ENCODE results near the gene TENM4. TPM values are rescaled to one million over a fixed set of nuclear protein-coding genes. Genes with fewer than 3 reads are reported as not detected.

The TENM4 gene
- polyA plus RNA-seq, 1 donor from 2014 or later = 16.8 TPM

GRCh38 chr11:78990261-78990660, 450.6 kb downstream of the TENM4 start:
- Histone ChIP-seq H3F3A (ENCODE audit: insufficient read depth, low read length, poor library complexity, severe bottlenecking) (no peaks in the 10 kb centered on the region), H3K9me2 (ENCODE audit: insufficient read depth, low read length) (no peaks in the 10 kb centered on the region), H3K27ac (ENCODE audit: low read length) (no peak overlapping the region), H3K79me2 (replicated peaks; ENCODE audit: insufficient read depth, low read length) (no peaks in the 10 kb centered on the region), H4K20me1 (ENCODE audit: insufficient read depth) (no peaks in the 10 kb centered on the region), H3K4me3 (ENCODE audit: low read length) (no peak overlapping the region), H3K36me3 (ENCODE audit: insufficient read depth, low read length) (no peaks in the 10 kb centered on the region), H2AFZ (ENCODE audit: low read depth, low read length) (no peak overlapping the region), H3K9me3 (ENCODE audit: low read length) (no peaks in the 10 kb centered on the region), H3K27me3 (ENCODE audit: insufficient read depth, low read depth, low read length) (peaks cover 5% of the 10 kb centered on the region), H3K4me2 (ENCODE audit: low read length) (no peak overlapping the region), H3K9ac (ENCODE audit: low read length) (no peak overlapping the region)
- TF ChIP-seq MXI1 (conservative IDR thresholded peaks at IDR 0.05; ENCODE audit: poor library complexity, severe bottlenecking) (no peak), EZH2 (IDR thresholded peaks at IDR 0.05; ENCODE audit: borderline replicate concordance, insufficient read depth, low read length, poor library complexity, severe bottlenecking) (no peak), TAF1 (IDR thresholded peaks at IDR 0.05; ENCODE audit: low read depth) (no peak), RAD21 (conservative IDR thresholded peaks at IDR 0.05) (no peak)

DNA sequence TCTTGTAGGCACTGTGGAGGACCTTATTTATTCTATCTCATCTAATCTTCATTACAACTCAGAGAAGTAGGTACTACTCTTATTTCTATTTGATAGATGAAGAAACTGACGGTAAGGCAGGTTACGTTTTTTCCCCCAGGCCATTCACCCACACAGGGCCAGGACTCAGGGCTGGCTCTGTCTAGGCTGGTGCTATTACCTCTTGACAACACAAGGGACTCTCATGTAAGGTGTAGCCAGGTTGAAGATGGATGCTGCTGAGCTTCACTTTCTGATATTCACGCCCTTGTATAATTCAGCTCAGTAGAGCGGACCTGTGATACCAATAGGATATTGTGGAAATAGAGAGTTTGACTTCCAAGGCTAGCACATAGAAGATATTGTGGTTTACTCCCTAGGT, 453.1 kb downstream of the TENM4 start:
- Histone ChIP-seq H3K9me2 (ENCODE audit: insufficient read depth, low read length) (no peaks in the 10 kb centered on the region), H2AFZ (ENCODE audit: low read depth, low read length) (no peak overlapping the region), H3K4me3 (ENCODE audit: low read length) (no peak overlapping the region)

DNA sequence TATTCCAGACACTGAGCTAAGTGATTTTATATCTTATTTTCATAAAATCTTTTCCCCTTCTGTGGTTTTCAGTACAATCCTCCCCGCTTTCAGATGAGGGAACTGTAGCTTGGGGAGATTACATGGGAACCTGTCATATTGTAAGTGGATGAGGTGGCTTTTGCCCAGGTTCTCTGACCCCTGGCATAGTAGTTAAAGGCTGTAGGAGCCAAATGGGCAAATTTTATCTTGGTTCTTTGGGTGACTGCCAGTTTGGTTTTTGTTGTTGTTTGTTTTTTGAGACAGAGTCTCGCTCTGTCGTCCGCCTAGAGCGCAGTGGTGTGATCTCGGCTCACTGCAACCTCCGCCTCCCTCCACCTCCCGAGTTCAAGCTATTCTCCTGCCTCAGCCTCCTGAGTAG, 454.5 kb downstream of the TENM4 start:
- no peaks in the 10 kb centered on the region for H3K9me3 ChIP-seq (ENCODE audit: low read length)
- H3K4me3 ChIP-seq (ENCODE audit: low read length) = no peak overlapping the region
- H3K27ac ChIP-seq (ENCODE audit: low read length) = no peak overlapping the region
- no peaks in the 10 kb centered on the region for H3F3A ChIP-seq (ENCODE audit: insufficient read depth, low read length, poor library complexity, severe bottlenecking)
- TF ChIP-seq TAF1 (IDR thresholded peaks at IDR 0.05; ENCODE audit: low read depth) (no peak), MXI1 (conservative IDR thresholded peaks at IDR 0.05; ENCODE audit: poor library complexity, severe bottlenecking) (no peak), RAD21 (conservative IDR thresholded peaks at IDR 0.05) (no peak), SMC3 (conservative IDR thresholded peaks at IDR 0.05; ENCODE audit: poor library complexity) (no peak), EP300 (conservative IDR thresholded peaks at IDR 0.05; ENCODE audit: poor library complexity, severe bottlenecking) (no peak), POLR2AphosphoS5 (IDR thresholded peaks at IDR 0.05) (no peak), EZH2 (IDR thresholded peaks at IDR 0.05; ENCODE audit: borderline replicate concordance, insufficient read depth, low read length, poor library complexity, severe bottlenecking) (no peak)
- TF ChIP-seq, protein P1, sequence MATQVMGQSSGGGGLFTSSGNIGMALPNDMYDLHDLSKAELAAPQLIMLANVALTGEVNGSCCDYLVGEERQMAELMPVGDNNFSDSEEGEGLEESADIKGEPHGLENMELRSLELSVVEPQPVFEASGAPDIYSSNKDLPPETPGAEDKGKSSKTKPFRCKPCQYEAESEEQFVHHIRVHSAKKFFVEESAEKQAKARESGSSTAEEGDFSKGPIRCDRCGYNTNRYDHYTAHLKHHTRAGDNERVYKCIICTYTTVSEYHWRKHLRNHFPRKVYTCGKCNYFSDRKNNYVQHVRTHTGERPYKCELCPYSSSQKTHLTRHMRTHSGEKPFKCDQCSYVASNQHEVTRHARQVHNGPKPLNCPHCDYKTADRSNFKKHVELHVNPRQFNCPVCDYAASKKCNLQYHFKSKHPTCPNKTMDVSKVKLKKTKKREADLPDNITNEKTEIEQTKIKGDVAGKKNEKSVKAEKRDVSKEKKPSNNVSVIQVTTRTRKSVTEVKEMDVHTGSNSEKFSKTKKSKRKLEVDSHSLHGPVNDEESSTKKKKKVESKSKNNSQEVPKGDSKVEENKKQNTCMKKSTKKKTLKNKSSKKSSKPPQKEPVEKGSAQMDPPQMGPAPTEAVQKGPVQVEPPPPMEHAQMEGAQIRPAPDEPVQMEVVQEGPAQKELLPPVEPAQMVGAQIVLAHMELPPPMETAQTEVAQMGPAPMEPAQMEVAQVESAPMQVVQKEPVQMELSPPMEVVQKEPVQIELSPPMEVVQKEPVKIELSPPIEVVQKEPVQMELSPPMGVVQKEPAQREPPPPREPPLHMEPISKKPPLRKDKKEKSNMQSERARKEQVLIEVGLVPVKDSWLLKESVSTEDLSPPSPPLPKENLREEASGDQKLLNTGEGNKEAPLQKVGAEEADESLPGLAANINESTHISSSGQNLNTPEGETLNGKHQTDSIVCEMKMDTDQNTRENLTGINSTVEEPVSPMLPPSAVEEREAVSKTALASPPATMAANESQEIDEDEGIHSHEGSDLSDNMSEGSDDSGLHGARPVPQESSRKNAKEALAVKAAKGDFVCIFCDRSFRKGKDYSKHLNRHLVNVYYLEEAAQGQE (IDR thresholded peaks at IDR 0.05; ENCODE audit: borderline replicate concordance) = no peak
- TF ChIP-seq, protein P2, sequence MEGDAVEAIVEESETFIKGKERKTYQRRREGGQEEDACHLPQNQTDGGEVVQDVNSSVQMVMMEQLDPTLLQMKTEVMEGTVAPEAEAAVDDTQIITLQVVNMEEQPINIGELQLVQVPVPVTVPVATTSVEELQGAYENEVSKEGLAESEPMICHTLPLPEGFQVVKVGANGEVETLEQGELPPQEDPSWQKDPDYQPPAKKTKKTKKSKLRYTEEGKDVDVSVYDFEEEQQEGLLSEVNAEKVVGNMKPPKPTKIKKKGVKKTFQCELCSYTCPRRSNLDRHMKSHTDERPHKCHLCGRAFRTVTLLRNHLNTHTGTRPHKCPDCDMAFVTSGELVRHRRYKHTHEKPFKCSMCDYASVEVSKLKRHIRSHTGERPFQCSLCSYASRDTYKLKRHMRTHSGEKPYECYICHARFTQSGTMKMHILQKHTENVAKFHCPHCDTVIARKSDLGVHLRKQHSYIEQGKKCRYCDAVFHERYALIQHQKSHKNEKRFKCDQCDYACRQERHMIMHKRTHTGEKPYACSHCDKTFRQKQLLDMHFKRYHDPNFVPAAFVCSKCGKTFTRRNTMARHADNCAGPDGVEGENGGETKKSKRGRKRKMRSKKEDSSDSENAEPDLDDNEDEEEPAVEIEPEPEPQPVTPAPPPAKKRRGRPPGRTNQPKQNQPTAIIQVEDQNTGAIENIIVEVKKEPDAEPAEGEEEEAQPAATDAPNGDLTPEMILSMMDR (IDR thresholded peaks at IDR 0.05; ENCODE audit: poor library complexity, severe bottlenecking) = no peak
- H3K27me3 ChIP-seq (ENCODE audit: insufficient read depth, low read depth, low read length) = no peaks in the 10 kb centered on the region
- H3K36me3 ChIP-seq (ENCODE audit: insufficient read depth, low read length) = no peaks in the 10 kb centered on the region
- no peak overlapping the region for H3K9ac ChIP-seq (ENCODE audit: low read length)
- H3K79me2 ChIP-seq (replicated peaks; ENCODE audit: insufficient read depth, low read length) = no peaks in the 10 kb centered on the region
- H3K4me2 ChIP-seq (ENCODE audit: low read length) = no peak overlapping the region
- H4K20me1 ChIP-seq (ENCODE audit: insufficient read depth) = no peaks in the 10 kb centered on the region
- no peaks in the 10 kb centered on the region for H3K9me2 ChIP-seq (ENCODE audit: insufficient read depth, low read length)
- no peak overlapping the region for H2AFZ ChIP-seq (ENCODE audit: low read depth, low read length)

More for the DNA sequence above, 453.1 kb downstream of the TENM4 start:
- H3K36me3 ChIP-seq (ENCODE audit: insufficient read depth, low read length) = no peaks in the 10 kb centered on the region
- H3K79me2 ChIP-seq (replicated peaks; ENCODE audit: insufficient read depth, low read length) = no peaks in the 10 kb centered on the region
- no peak for TF ChIP-seq SMC3 (conservative IDR thresholded peaks at IDR 0.05; ENCODE audit: poor library complexity)
- TF ChIP-seq RAD21 (conservative IDR thresholded peaks at IDR 0.05) = no peak
- TF ChIP-seq EZH2 (IDR thresholded peaks at IDR 0.05; ENCODE audit: borderline replicate concordance, insufficient read depth, low read length, poor library complexity, severe bottlenecking) = no peak
- no peak for TF ChIP-seq MXI1 (conservative IDR thresholded peaks at IDR 0.05; ENCODE audit: poor library complexity, severe bottlenecking)
- TF ChIP-seq, protein P1 (IDR thresholded peaks at IDR 0.05; ENCODE audit: borderline replicate concordance) = no peak
- no peak for TF ChIP-seq POLR2AphosphoS5 (IDR thresholded peaks at IDR 0.05)
- no peak for TF ChIP-seq TAF1 (IDR thresholded peaks at IDR 0.05; ENCODE audit: low read depth)
- no peak for TF ChIP-seq EP300 (conservative IDR thresholded peaks at IDR 0.05; ENCODE audit: poor library complexity, severe bottlenecking)
- no peaks in the 10 kb centered on the region for H4K20me1 ChIP-seq (ENCODE audit: insufficient read depth)
- no peaks in the 10 kb centered on the region for H3K27me3 ChIP-seq (ENCODE audit: insufficient read depth, low read depth, low read length)
- no peak overlapping the region for H3K9ac ChIP-seq (ENCODE audit: low read length)
- no peak overlapping the region for H3K4me2 ChIP-seq (ENCODE audit: low read length)
- no peaks in the 10 kb centered on the region for H3F3A ChIP-seq (ENCODE audit: insufficient read depth, low read length, poor library complexity, severe bottlenecking)
- no peak overlapping the region for H3K27ac ChIP-seq (ENCODE audit: low read length)
- H3K9me3 ChIP-seq (ENCODE audit: low read length) = no peaks in the 10 kb centered on the region
